ENCODE data around the gene ATP5MG. TPM values are rescaled to one million over a fixed set of nuclear protein-coding genes. Genes with fewer than 3 reads are reported as not detected.

Gene ATP5MG
- polyA plus RNA-seq, 3 donors: 257 to 688 (median 648) TPM

- Histone ChIP-seq H3K4me2 (replicated peaks; ENCODE audit: extremely low read depth, low read length, poor library complexity, severe bottlenecking) (no peak overlapping the region), H3K27ac (ENCODE audit: low read depth in 1 of 2, low read length in 2 of 2) (no peak overlapping the region), H3K4me1 (ENCODE audit: control insufficient read depth in 1 of 2, insufficient read depth in 2 of 2, low read length in 2 of 2) (no peaks in the 10 kb centered on the region), H3K36me3 (replicated peaks in 1 of 2; ENCODE audit: control insufficient read depth in 1 of 2, insufficient read depth in 2 of 2, low read length in 2 of 2) (peaks cover 96 to 100% of the 10 kb centered on the region in 2 donors), H3K27me3 (ENCODE audit: control insufficient read depth in 2 of 2, insufficient read depth in 2 of 2, low read length in 2 of 2) (no peaks in the 10 kb centered on the region), H3K79me2 (ENCODE audit: insufficient read depth, low read length) (no peaks in the 10 kb centered on the region), H3K9ac (ENCODE audit: insufficient read depth, low read length, poor library complexity, severe bottlenecking) (no peak overlapping the region), H2AFZ (ENCODE audit: insufficient read depth, low read depth, low read length, poor library complexity, severe bottlenecking) (no peak overlapping the region), H3K9me3 (replicated peaks in 1 of 2; ENCODE audit: control insufficient read depth in 1 of 2, insufficient read depth in 1 of 2, low read length in 2 of 2) (no peaks in the 10 kb centered on the region), H3K4me3 (replicated peaks in 1 of 3; ENCODE audit: low read depth in 2 of 3, low read length in 3 of 3) (no peak overlapping the region), H4K20me1 (ENCODE audit: insufficient read depth, low read length) (no peaks in the 10 kb centered on the region)
- H3K9me3 Mint-ChIP-seq: no peaks in the 10 kb centered on the region
- no peak overlapping the region for H3K27ac Mint-ChIP-seq
- no peak overlapping the region for H3K4me3 Mint-ChIP-seq
- intact Hi-C loops (cut with micrococcal nuclease): no loop called here
- H3K27me3 Mint-ChIP-seq (ENCODE audit: low read depth in 3 of 3): no peaks in the 10 kb centered on the region
- WGBS (ENCODE audit: insufficient coverage): 83% methylated on average over 1 of the region's 5 CpGs
- TF ChIP-seq CTCF (IDR thresholded peaks at IDR 0.05): no peak
- peaks cover 93 to 100% of the 10 kb centered on the region in 2 donors for H3K36me3 Mint-ChIP-seq
- DNase-seq: no peak
- H3K4me1 Mint-ChIP-seq: no peaks in the 10 kb centered on the region
These were observed 27.5 kb upstream of the ATP5MG start for GRCh38 chr11:118373871-118374270.

- Histone ChIP-seq H3K79me2 (ENCODE audit: insufficient read depth, low read length) (no peaks in the 10 kb centered on the region), H3K9ac (ENCODE audit: insufficient read depth, low read length, poor library complexity, severe bottlenecking) (no peak overlapping the region), H3K36me3 (replicated peaks in 1 of 2; ENCODE audit: control insufficient read depth in 1 of 2, insufficient read depth in 2 of 2, low read length in 2 of 2) (peaks cover 96 to 100% of the 10 kb centered on the region in 2 donors), H3K4me2 (replicated peaks; ENCODE audit: extremely low read depth, low read length, poor library complexity, severe bottlenecking) (no peak overlapping the region), H2AFZ (ENCODE audit: insufficient read depth, low read depth, low read length, poor library complexity, severe bottlenecking) (no peak overlapping the region), H3K4me3 (replicated peaks in 1 of 3; ENCODE audit: low read depth in 2 of 3, low read length in 3 of 3) (no peak overlapping the region), H3K4me1 (ENCODE audit: control insufficient read depth in 1 of 2, insufficient read depth in 2 of 2, low read length in 2 of 2) (no peaks in the 10 kb centered on the region), H3K27ac (ENCODE audit: low read depth in 1 of 2, low read length in 2 of 2) (no peak overlapping the region), H3K27me3 (ENCODE audit: control insufficient read depth in 2 of 2, insufficient read depth in 2 of 2, low read length in 2 of 2) (no peaks in the 10 kb centered on the region), H4K20me1 (ENCODE audit: insufficient read depth, low read length) (no peaks in the 10 kb centered on the region), H3K9me3 (replicated peaks in 1 of 2; ENCODE audit: control insufficient read depth in 1 of 2, insufficient read depth in 1 of 2, low read length in 2 of 2) (no peaks in the 10 kb centered on the region)
- H3K4me1 Mint-ChIP-seq: no peaks in the 10 kb centered on the region
- 94% methylated on average over 2 of the region's 3 CpGs for WGBS (ENCODE audit: insufficient coverage)
- no peak overlapping the region for H3K27ac Mint-ChIP-seq
- TF ChIP-seq CTCF (IDR thresholded peaks at IDR 0.05): no peak
- no peaks in the 10 kb centered on the region for H3K9me3 Mint-ChIP-seq
- intact Hi-C loops (cut with micrococcal nuclease): no loop called here
- H3K27me3 Mint-ChIP-seq (ENCODE audit: low read depth in 3 of 3): no peaks in the 10 kb centered on the region
- DNase-seq: no peak
- peaks cover 93 to 100% of the 10 kb centered on the region in 2 donors for H3K36me3 Mint-ChIP-seq
- no peak overlapping the region for H3K4me3 Mint-ChIP-seq
These were observed 26.7 kb upstream of the ATP5MG start for GRCh38 chr11:118374729-118375128.
